Measurements from ENCODE around the gene DDX31. TPM values are rescaled to one million over a fixed set of nuclear protein-coding genes. Genes with fewer than 3 reads are reported as not detected.

Gene DDX31
- total RNA-seq, 1 experiment from 2014 or later: 19.2 TPM

DNA sequence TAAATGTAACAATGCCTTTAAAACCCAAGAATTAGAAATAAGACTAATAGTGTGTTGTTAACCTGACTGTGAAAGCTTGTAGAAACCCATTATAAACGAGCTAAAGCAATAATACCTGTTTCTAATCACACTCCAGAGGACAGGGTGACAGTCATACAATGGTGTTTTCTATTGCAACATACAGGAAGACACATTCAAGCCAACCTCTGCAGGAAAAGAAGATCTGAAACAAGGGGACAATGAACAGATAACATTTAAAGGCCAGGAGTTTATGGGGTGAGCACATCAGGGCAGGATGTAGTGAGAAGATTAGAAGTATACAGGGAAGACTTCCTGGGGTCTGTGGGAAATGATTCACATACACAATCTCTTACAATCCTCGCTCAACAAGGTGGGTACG lies 73.6 kb downstream of the DDX31 start:
- no peak for DNase-seq (ENCODE audit: low spot score)

DNA sequence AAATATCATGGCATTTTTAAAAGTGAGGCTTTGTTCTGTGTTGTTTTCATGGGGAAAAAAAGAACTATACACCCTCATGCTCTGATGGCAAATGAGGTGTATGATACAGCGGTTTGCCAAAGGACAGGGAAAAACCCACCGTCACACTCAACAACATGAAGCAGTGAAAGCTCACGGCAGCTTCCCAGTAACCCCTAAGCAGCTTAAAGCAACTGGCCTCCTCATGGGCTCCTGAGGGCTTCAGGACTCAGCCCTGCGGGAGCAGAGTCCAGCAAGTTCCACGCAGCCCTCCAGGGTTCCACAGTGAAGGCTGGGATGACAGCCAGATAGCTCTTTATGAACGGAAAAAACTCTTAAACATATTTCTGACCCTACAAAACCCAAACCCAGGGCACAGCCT lies 74.5 kb downstream of the DDX31 start:
- DNase-seq (ENCODE audit: low spot score): no peak

DNA sequence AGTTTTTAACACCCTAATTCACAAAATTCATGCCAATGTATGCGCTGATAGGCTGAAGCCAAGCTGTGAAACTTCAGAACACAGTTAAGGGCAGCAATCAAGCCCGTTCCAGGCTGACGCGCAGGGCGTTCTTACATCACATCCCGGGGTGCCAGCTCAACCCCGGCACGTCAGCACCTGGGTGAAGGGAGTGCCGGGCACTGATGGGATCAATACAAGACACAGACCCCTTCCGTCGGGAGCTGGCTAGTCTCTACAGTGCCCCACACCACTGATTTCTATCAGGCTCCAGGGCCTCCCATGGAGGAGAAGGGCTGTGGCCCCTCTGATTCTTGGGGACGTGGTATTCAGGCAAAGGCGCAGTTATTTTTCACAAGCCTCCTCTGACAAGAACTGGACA lies 75.4 kb downstream of the DDX31 start:
- no peak for DNase-seq (ENCODE audit: low spot score)

DNA sequence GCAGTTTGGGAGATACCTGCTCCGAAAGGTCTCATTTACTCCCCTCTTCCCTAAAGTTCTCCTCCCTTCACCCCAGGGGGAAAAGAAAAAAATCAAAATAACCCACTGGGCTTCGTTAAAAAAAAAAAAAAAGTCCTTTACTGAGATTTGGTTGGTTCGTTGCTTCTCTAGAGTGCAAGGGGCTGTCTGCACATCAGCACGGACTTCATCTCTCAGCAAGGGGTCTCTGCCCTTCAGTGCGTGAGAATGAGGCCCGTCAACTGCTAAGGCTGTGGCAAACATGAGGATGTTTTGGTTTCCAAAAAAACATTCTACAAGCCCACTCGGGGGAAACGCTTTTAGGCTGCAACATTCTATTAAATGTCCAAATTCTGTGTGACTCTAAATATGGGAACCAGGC lies 77.3 kb downstream of the DDX31 start:
- no peak for DNase-seq (ENCODE audit: low spot score)

DNA sequence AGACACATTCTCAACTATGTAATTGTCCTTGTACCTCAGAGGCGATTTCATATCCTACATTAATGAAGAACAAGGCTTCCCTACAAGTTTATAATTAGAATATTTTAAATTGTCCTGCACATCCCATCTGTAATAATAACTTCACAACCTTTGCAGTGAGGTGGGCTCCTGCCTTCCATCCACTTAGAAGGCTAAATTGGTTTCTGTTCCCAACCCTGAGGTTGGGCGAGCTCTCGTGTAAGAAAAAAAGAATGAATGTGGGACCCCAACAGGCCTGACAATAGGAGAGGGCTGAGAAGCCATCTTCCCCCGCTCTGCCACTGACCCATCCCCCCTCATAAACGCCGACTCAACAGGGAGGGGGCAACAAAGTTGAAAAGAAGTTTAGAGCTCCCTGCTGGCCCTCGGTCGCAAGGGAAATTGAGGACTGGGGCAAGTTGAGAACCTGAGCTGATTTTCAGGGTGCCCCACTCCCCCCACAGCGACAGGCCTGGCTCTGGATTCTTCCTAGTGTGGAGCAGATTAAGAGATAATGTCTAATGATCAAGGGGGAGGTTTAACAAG lies 78.0 kb downstream of the DDX31 start:
- no peak for DNase-seq (ENCODE audit: low spot score)

- DNase-seq (ENCODE audit: low spot score): no peak
These were observed 78.5 kb downstream of the DDX31 start for GRCh38 chr9:132591244-132591643.

- no peak for DNase-seq (ENCODE audit: low spot score)
These were observed 79.2 kb downstream of the DDX31 start for GRCh38 chr9:132590318-132591182.

GRCh38 chr9:132590037-132590317 lies 79.8 kb downstream of the DDX31 start:
- DNase-seq (ENCODE audit: low spot score): no peak

- DNase-seq (ENCODE audit: low spot score): no peak
These were observed 80.4 kb downstream of the DDX31 start for GRCh38 chr9:132589148-132590036.

- no peak for DNase-seq (ENCODE audit: low spot score)
These were observed 81.2 kb downstream of the DDX31 start for GRCh38 chr9:132588501-132589147.

- no peak for DNase-seq (ENCODE audit: low spot score)
These were observed 81.7 kb downstream of the DDX31 start for GRCh38 chr9:132588098-132588497.

GRCh38 chr9:132587592-132587955 lies 82.2 kb downstream of the DDX31 start:
- no peak for DNase-seq (ENCODE audit: low spot score)

DNA sequence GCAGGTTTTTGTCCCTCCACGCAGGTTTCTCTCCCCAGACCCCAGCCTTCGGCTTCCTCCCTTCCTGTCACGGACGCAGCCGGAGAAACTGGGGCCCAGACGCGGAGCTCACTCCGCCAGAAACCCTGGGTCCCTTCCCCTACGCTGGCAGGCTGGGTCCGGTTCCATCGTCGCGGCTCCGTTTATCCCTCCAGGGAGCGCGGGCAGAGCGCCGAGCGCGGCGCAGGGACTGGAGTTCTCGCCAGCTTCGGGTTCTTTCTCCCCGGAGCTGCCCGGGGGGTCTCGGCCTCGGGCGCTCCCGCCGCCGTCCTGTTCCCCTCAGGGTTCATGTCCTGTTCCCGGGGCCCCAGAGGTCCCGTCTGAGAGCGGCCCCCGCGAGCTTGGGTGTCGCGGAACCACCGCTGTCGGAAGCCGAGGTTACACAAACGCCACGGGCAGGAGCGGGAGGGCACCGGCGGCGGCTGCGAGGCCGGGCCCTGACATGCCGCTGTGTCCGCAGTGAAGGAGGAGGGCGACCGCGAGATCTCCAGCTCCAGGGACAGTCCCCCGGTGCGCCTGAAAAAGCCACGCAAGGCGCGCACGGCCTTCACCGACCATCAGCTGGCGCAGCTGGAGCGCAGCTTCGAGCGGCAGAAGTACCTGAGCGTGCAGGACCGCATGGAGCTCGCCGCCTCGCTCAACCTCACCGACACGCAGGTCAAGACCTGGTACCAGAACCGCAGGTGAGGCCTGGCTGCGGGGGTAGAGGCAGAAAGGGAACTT lies 82.8 kb downstream of the DDX31 start:
- no peak for DNase-seq (ENCODE audit: low spot score)

- no peak for DNase-seq (ENCODE audit: low spot score)
These were observed 83.6 kb downstream of the DDX31 start for GRCh38 chr9:132585954-132586829.

GRCh38 chr9:132584601-132585560 lies 84.9 kb downstream of the DDX31 start:
- DNase-seq (ENCODE audit: low spot score): no peak

DNA sequence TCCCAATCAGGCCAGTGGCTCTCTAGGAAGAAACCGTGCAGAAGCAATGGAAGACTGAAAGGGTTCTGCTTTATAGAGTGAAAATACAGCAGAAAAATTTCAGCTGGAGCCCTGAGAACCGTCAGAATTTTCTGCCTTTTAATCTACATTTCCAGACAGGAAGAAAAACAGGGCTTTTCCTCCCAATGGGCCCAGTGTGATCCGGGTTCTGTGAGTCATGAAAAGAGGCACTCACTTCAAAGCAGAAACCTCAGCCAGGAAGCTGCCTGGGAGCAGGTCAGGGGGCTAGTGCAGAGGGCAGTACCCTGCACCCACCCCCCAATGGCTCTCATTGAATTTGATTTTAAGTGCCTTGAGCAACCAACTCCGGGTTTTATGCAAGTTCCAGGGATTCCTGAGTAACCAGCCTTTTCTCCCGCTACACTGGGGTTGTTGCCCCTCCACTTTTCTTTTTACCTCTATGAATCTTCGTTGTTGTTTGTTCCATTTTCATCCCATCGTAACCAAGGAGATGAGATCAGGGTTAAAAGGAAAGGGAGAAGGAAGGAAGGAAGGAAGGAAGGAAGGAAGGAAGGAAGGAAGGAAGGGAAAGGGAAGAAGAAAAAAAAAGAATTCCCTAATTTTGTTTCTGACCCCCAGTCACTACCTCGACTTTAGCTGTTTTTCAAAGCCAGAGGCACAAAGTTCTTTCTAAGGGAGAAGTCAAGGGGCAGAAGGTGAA lies 86.0 kb downstream of the DDX31 start:
- DNase-seq (ENCODE audit: low spot score): no peak

DNA sequence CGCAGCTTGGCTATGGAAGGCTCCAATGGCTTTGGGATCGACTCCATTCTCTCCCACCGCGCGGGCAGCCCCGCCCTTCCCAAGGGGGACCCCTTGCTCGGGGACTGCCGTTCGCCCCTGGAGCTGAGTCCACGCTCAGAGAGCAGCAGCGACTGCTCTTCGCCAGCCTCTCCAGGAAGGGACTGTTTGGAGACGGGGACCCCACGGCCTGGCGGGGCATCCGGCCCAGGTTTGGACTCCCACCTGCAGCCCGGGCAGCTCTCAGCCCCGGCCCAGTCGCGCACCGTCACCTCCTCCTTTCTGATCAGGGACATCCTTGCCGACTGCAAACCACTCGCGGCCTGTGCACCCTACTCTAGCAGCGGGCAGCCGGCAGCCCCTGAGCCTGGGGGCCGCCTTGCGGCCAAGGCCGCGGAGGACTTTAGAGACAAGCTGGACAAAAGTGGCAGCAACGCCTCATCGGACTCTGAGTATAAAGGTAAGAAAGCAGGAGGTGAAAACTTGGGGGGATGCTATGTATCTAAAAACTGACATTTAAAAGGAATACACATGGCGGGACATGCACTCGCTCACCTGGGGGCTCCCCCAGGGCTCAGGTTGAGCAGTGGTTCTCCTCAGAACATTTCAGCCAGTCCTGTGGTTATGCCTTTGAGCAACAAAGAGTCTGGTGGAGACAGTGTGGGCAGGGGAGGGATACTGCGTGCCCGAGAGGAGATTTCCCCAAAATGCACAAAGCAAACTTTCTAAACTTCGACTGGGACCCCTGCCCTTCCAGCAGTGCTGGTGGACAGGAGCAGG lies 86.8 kb downstream of the DDX31 start:
- no peak for DNase-seq (ENCODE audit: low spot score)
